ENCODE data around the gene RPL7L1. TPM values are rescaled to one million over a fixed set of nuclear protein-coding genes. Genes with fewer than 3 reads are reported as not detected.

Gene RPL7L1
- total and polyA plus RNA-seq, 4 donors = 105 to 117 (median 108) TPM

- Histone ChIP-seq H3K9me3 (ENCODE audit: control insufficient read depth, insufficient read depth, low read length) (no peaks in the 10 kb centered on the region), H3K36me3 (ENCODE audit: control insufficient read depth, insufficient read depth, low read length) (peaks cover 63% of the 10 kb centered on the region), H3K4me3 (ENCODE audit: low read depth, low read length) (no peak overlapping the region), H3K4me1 (ENCODE audit: control insufficient read depth, insufficient read depth, low read length) (no peaks in the 10 kb centered on the region), H3K27me3 (ENCODE audit: control insufficient read depth, insufficient read depth, low read length) (no peaks in the 10 kb centered on the region), H3K27ac (ENCODE audit: low read depth, low read length) (no peak overlapping the region)
- 94% methylated on average over 4 of the region's 5 CpGs for WGBS (ENCODE audit: insufficient coverage)
- no peak for DNase-seq (ENCODE audit: low read depth in 4 of 6, low spot score in 6 of 6)
Measured at GRCh38 chr6:42938428-42938796, 59.0 kb downstream of the RPL7L1 start.

- 75% methylated on average over 7 of the region's 9 CpGs for WGBS (ENCODE audit: insufficient coverage)
- H3K36me3 ChIP-seq (ENCODE audit: control insufficient read depth, insufficient read depth, low read length) = peaks cover 67% of the 10 kb centered on the region
Measured at GRCh38 chr6:42938987-42939809, 59.8 kb downstream of the RPL7L1 start.

More at GRCh38 chr6:42938987-42939809, 59.8 kb downstream of the RPL7L1 start:
- Histone ChIP-seq H3K4me3 (ENCODE audit: low read depth, low read length) (no peak overlapping the region), H3K27ac (ENCODE audit: low read depth, low read length) (no peak overlapping the region), H3K9me3 (ENCODE audit: control insufficient read depth, insufficient read depth, low read length) (no peaks in the 10 kb centered on the region), H3K4me1 (ENCODE audit: control insufficient read depth, insufficient read depth, low read length) (no peaks in the 10 kb centered on the region), H3K27me3 (ENCODE audit: control insufficient read depth, insufficient read depth, low read length) (no peaks in the 10 kb centered on the region)
- DNase-seq (ENCODE audit: low read depth in 4 of 6, low spot score in 6 of 6) = no peak

Other genes starting within 250 kb of the RPL7L1 start
- gene PRPH2, start 157.0 kb upstream of the RPL7L1 start, total RNA-seq = 1 to 10 TPM; 5.8 to 9.0 TPM
- gene PRPH2, start 157.0 kb upstream of the RPL7L1 start, polyA plus RNA-seq (ENCODE audit: insufficient read length in 2 of 2) = 1 to 10 TPM; 5.1 to 7.3 TPM
- gene TBCC, start 133.5 kb upstream of the RPL7L1 start, total RNA-seq = 10 to 100 TPM; 32.8 to 35.8 TPM
- gene TBCC, start 133.5 kb upstream of the RPL7L1 start, polyA plus RNA-seq (ENCODE audit: insufficient read length in 2 of 2) = 10 to 100 TPM; 24.3 to 26.1 TPM
- gene BICRAL, start 97.6 kb upstream of the RPL7L1 start, total RNA-seq = 10 to 100 TPM; 13.1 to 17.0 TPM
- gene BICRAL, start 97.6 kb upstream of the RPL7L1 start, polyA plus RNA-seq (ENCODE audit: insufficient read length in 2 of 2) = 10 to 100 TPM; 13.7 to 14.0 TPM
- gene PTCRA, start 36.4 kb downstream of the RPL7L1 start, total RNA-seq = under 1 TPM in 1 of 2 donors, not detected in 1; 0.50 TPM
- gene PTCRA, start 36.4 kb downstream of the RPL7L1 start, polyA plus RNA-seq (ENCODE audit: insufficient read length in 2 of 2) = under 1 TPM in 1 of 2 donors, not detected in 1; 0.29 TPM
- gene CNPY3, start 49.9 kb downstream of the RPL7L1 start, total RNA-seq = 10 to 100 TPM; 20.5 to 35.3 TPM
- gene CNPY3, start 49.9 kb downstream of the RPL7L1 start, polyA plus RNA-seq (ENCODE audit: insufficient read length in 2 of 2) = 10 to 100 TPM; 51.0 to 60.3 TPM
- gene GNMT, start 81.1 kb downstream of the RPL7L1 start, total RNA-seq = under 1 TPM; 0.20 to 0.99 TPM
- 1 to 10 TPM; 2.6 to 5.1 TPM for gene GNMT, start 81.1 kb downstream of the RPL7L1 start, polyA plus RNA-seq (ENCODE audit: insufficient read length in 2 of 2)
- gene PEX6, start 99.6 kb downstream of the RPL7L1 start, total RNA-seq = 10 to 100 TPM; 17.7 to 21.1 TPM
- gene PEX6, start 99.6 kb downstream of the RPL7L1 start, polyA plus RNA-seq (ENCODE audit: insufficient read length in 2 of 2) = 10 to 100 TPM; 26.7 to 29.5 TPM
- 10 to 100 TPM; 42.9 to 56.6 TPM for gene PPP2R5D, start 105.0 kb downstream of the RPL7L1 start, total RNA-seq
- 10 to 100 TPM; 80.3 to 86.8 TPM for gene PPP2R5D, start 105.0 kb downstream of the RPL7L1 start, polyA plus RNA-seq (ENCODE audit: insufficient read length in 2 of 2)
- 100 to 1,000 TPM in 1 of 2 donors, 10 to 100 TPM in 1; 31.5 to 106 TPM for gene MEA1, start 134.3 kb downstream of the RPL7L1 start, total RNA-seq
- 100 to 1,000 TPM; 105 to 109 TPM for gene MEA1, start 134.3 kb downstream of the RPL7L1 start, polyA plus RNA-seq (ENCODE audit: insufficient read length in 2 of 2)
- 100 to 1,000 TPM; 106 to 121 TPM for gene KLHDC3, start 134.6 kb downstream of the RPL7L1 start, total RNA-seq
- 100 to 1,000 TPM; 133 to 136 TPM for gene KLHDC3, start 134.6 kb downstream of the RPL7L1 start, polyA plus RNA-seq (ENCODE audit: insufficient read length in 2 of 2)
- 10 to 100 TPM; 51.8 to 71.2 TPM for gene RRP36, start 142.0 kb downstream of the RPL7L1 start, total RNA-seq
- 10 to 100 TPM; 71.7 to 74.4 TPM for gene RRP36, start 142.0 kb downstream of the RPL7L1 start, polyA plus RNA-seq (ENCODE audit: insufficient read length in 2 of 2)
- 10 to 100 TPM; 15.2 to 36.1 TPM for gene CUL7, start 174.2 kb downstream of the RPL7L1 start, total RNA-seq
- 10 to 100 TPM; 21.1 to 24.4 TPM for gene CUL7, start 174.2 kb downstream of the RPL7L1 start, polyA plus RNA-seq (ENCODE audit: insufficient read length in 2 of 2)
- 10 to 100 TPM; 11.8 to 29.7 TPM for gene MRPL2, start 179.8 kb downstream of the RPL7L1 start, total RNA-seq
- 10 to 100 TPM; 50.3 to 57.1 TPM for gene MRPL2, start 179.8 kb downstream of the RPL7L1 start, polyA plus RNA-seq (ENCODE audit: insufficient read length in 2 of 2)
- 10 to 100 TPM; 23.4 to 49.9 TPM for gene KLC4, start 180.0 kb downstream of the RPL7L1 start, total RNA-seq
- gene KLC4, start 180.0 kb downstream of the RPL7L1 start, polyA plus RNA-seq (ENCODE audit: insufficient read length in 2 of 2) = 10 to 100 TPM; 42.8 to 77.4 TPM
- gene PTK7, start 196.7 kb downstream of the RPL7L1 start, total RNA-seq = 100 to 1,000 TPM in 1 of 2 donors, 10 to 100 TPM in 1; 43.7 to 126 TPM
- gene PTK7, start 196.7 kb downstream of the RPL7L1 start, polyA plus RNA-seq (ENCODE audit: insufficient read length in 2 of 2) = 10 to 100 TPM; 61.9 to 89.6 TPM